H9 (cell line): ENCODE results near the gene KIF5A. TPM values are rescaled to one million over a fixed set of nuclear protein-coding genes. Genes with fewer than 3 reads are reported as not detected.

Experiments used
- DNase-seq: peaks from one replicate; pipeline ENCODE4 v3.0.0-alpha.2; 2017
- H2AFZ ChIP-seq: one replicate; pipeline ENCODE4 v1.6.1; 2013; ENCODE audit warnings: mild to moderate bottlenecking, low read length, control low read depth, moderate library complexity
- H2AK5ac ChIP-seq: 2 replicates; pipeline ENCODE4 v1.6.1; 2013; ENCODE audit warnings: low read length, control low read depth, mixed read lengths; ENCODE audit not compliant: insufficient read length
- H2BK120ac ChIP-seq: one replicate; pipeline ENCODE4 v1.6.1; 2013; ENCODE audit warnings: low read depth, mild to moderate bottlenecking, low read length, control low read depth, inconsistent platforms; ENCODE audit not compliant: poor library complexity, severe bottlenecking
- H2BK12ac ChIP-seq: 2 replicates; pipeline ENCODE4 v1.6.1; 2013; ENCODE audit warnings: low read length, control low read depth, mixed read lengths, low read depth; ENCODE audit not compliant: insufficient read length
- H2BK15ac ChIP-seq: 2 replicates; pipeline ENCODE4 v1.6.1; 2013; ENCODE audit warnings: low read depth, low read length, control low read depth
- H2BK20ac ChIP-seq: one replicate; pipeline ENCODE4 v1.6.1; 2013; ENCODE audit warnings: low read depth, mild to moderate bottlenecking, low read length, control low read depth, inconsistent platforms; ENCODE audit not compliant: poor library complexity, severe bottlenecking
- H2BK5ac ChIP-seq: 2 replicates; pipeline ENCODE4 v1.6.1; 2013; ENCODE audit warnings: low read length, control low read depth, mixed read lengths; ENCODE audit not compliant: insufficient read length
- H3K14ac ChIP-seq: 2 replicates; pipeline ENCODE4 v1.6.1; 2013; ENCODE audit warnings: low read length, control low read depth; ENCODE audit not compliant: insufficient read depth
- H3K18ac ChIP-seq: 2 replicates; pipeline ENCODE4 v1.6.1; 2013; ENCODE audit warnings: low read depth, mild to moderate bottlenecking, mixed read lengths, low read length, control low read depth; ENCODE audit not compliant: insufficient read length
- H3K23ac ChIP-seq: 2 replicates; pipeline ENCODE4 v1.6.1; 2013; ENCODE audit warnings: low read length, control low read depth, mixed read lengths, low read depth; ENCODE audit not compliant: insufficient read length
- H3K23me2 ChIP-seq: 2 replicates; pipeline ENCODE4 v1.6.1; 2013; ENCODE audit warnings: low read depth, mild to moderate bottlenecking, mixed read lengths, low read length, control low read depth; ENCODE audit not compliant: insufficient read length, poor library complexity, severe bottlenecking
- H3K27ac ChIP-seq: 2 replicates; pipeline ENCODE4 v1.5.1; 2013; ENCODE audit warnings: low read length, control low read depth, mixed read lengths, low read depth; ENCODE audit not compliant: insufficient read length
- H3K27me3 ChIP-seq: 2 replicates; pipeline ENCODE4 v1.6.1; 2013; ENCODE audit warnings: low read length, control low read depth, inconsistent platforms; ENCODE audit not compliant: insufficient read depth
- H3K4ac ChIP-seq: 2 replicates; pipeline ENCODE4 v1.6.1; 2013; ENCODE audit warnings: low read depth, mild to moderate bottlenecking, control low read depth, inconsistent platforms, low read length, moderate library complexity
- H3K4me1 ChIP-seq: 2 replicates; pipeline ENCODE4 v1.6.1; 2013; ENCODE audit warnings: low read length, control low read depth, inconsistent platforms; ENCODE audit not compliant: insufficient read depth
- H3K4me2 ChIP-seq: 2 replicates; pipeline ENCODE4 v1.6.1; 2013; ENCODE audit warnings: low read length, control low read depth, mixed read lengths; ENCODE audit not compliant: insufficient read length, insufficient read depth
- H3K56ac ChIP-seq: 2 replicates; pipeline ENCODE4 v1.6.1; 2013; ENCODE audit warnings: low read depth, mild to moderate bottlenecking, mixed read lengths, low read length, control low read depth; ENCODE audit not compliant: insufficient read length
- H3K79me1 ChIP-seq: 2 replicates; pipeline ENCODE4 v1.6.1; 2013; ENCODE audit warnings: low read depth, mild to moderate bottlenecking, moderate library complexity, low read length, control low read depth, inconsistent platforms; ENCODE audit not compliant: insufficient read depth, poor library complexity, severe bottlenecking
- H3K79me2 ChIP-seq: 2 replicates; pipeline ENCODE4 v1.6.1; 2013; ENCODE audit warnings: low read length, control low read depth, inconsistent platforms; ENCODE audit not compliant: insufficient read depth
- H3K9ac ChIP-seq: 2 replicates; pipeline ENCODE4 v1.6.1; 2013; ENCODE audit warnings: low read length, control low read depth, mixed read lengths; ENCODE audit not compliant: insufficient read length; ENCODE audit errors: extremely low read depth
- H3K9me3 ChIP-seq: one replicate; pipeline ENCODE4 v1.6.1; 2013; ENCODE audit warnings: low read depth, low read length, inconsistent platforms; ENCODE audit not compliant: control insufficient read depth
- H3T11ph ChIP-seq: one replicate; pipeline ENCODE4 v1.6.1; 2013; ENCODE audit warnings: mild to moderate bottlenecking, low read length, control low read depth, inconsistent platforms
- H4K20me1 ChIP-seq: one replicate; pipeline ENCODE4 v1.6.1; 2013; ENCODE audit not compliant: control insufficient read depth, insufficient read length, insufficient read depth
- H4K5ac ChIP-seq: 2 replicates; pipeline ENCODE4 v1.6.1; 2013; ENCODE audit warnings: low read depth, mild to moderate bottlenecking, mixed read lengths, low read length, control low read depth; ENCODE audit not compliant: insufficient read length
- H4K8ac ChIP-seq: replicated peaks from 2 replicates; pipeline ENCODE4 v1.6.1; 2013; ENCODE audit warnings: low read length, control low read depth, mixed read lengths, low read depth; ENCODE audit not compliant: insufficient read length
- H4K91ac ChIP-seq: 2 replicates; pipeline ENCODE4 v1.6.1; 2013; ENCODE audit warnings: low read depth, mild to moderate bottlenecking, moderate library complexity, mixed read lengths, low read length, control low read depth; ENCODE audit not compliant: insufficient read length
- H3K27ac Mint-ChIP-seq, 3 experiments: 2 replicates in 2 of 3; 3 replicates in 1 of 3; pipeline ENCODE4 v1.8.0; 2020 to 2021; ENCODE audit warnings: mixed read lengths in 3 of 3, mild to moderate bottlenecking in 1 of 3, moderate library complexity in 1 of 3
- H3K27me3 Mint-ChIP-seq: 2 replicates; pipeline ENCODE4 v1.8.0; 2021; ENCODE audit warnings: low read depth, mild to moderate bottlenecking, moderate library complexity, mixed read lengths
- H3K36me3 Mint-ChIP-seq, 3 experiments: 2 replicates in 2 of 3; 3 replicates in 1 of 3; pipeline ENCODE4 v1.8.0; 2020 to 2021; ENCODE audit warnings: low read depth in 3 of 3, mixed read lengths in 3 of 3; ENCODE audit not compliant: insufficient read depth in 1 of 3
- H3K4me1 Mint-ChIP-seq, 2 experiments: 2 replicates each; pipeline ENCODE4 v1.8.0; 2020; ENCODE audit warnings: mixed read lengths in 2 of 2
- H3K4me3 Mint-ChIP-seq, 2 experiments: 2 replicates in 1 of 2; 3 replicates in 1 of 2; pipeline ENCODE4 v1.8.0; 2020 to 2021; ENCODE audit warnings: mild to moderate bottlenecking in 2 of 2, mixed read lengths in 2 of 2, moderate library complexity in 1 of 2
- H3K9me3 Mint-ChIP-seq, 2 experiments: 2 replicates in 1 of 2; 3 replicates in 1 of 2; pipeline ENCODE4 v1.8.0; 2020; ENCODE audit warnings: mild to moderate bottlenecking in 2 of 2, mixed read lengths in 2 of 2, moderate library complexity in 1 of 2
- total RNA-seq: library from RNA; stranded (reverse); gene quantifications from 2 replicates; pipeline ENCODE4 v1.2.1, GENCODE V29; 2021
- TF ChIP-seq, protein P1 (sequence below): fragments of 200-600 bp; sonication (generic); conservative IDR thresholded peaks from 3 replicates; pipeline ENCODE4 v1.8.0; 2021; ENCODE audit warnings: antibody characterized with exemption, mild to moderate bottlenecking

KIF5A gene
- total RNA-seq, 1 experiment from 2014 or later, result 18.5 TPM

DNA sequence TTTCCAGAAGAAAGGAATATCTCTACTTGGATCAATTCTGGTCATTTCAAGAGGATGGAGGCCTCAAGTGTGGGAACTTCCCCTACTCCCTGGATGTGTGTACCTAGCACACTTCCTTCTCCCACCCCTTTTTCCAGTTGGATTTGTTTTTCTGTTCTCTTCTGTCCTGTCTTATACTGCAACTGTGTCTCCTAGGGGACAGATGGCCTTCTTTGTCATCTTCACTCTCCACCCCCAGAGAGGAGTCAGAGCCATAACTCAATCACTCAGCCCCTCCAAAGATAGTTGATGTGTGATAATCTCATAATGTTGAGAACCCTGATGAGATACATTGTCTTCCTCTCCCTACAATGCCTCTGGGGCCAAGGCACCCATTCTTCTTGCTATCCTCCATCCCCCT, 52.7 kb downstream of the KIF5A start:
- H3K79me1 ChIP-seq, result no peaks in the 10 kb centered on the region
- H2BK20ac ChIP-seq, result no peak overlapping the region
- H3K23me2 ChIP-seq, result peaks cover 14% of the 10 kb centered on the region
- no peaks in the 10 kb centered on the region for H3K79me2 ChIP-seq
- Mint-ChIP-seq H3K9me3 (no peaks in the 10 kb centered on the region; a peak in 1 of 5 replicates), H3K27ac (no peak overlapping the region), H3K36me3 (peaks cover 11 to 57% (median 38%) of the 10 kb centered on the region in 3 experiments; a peak in 6 of 7 replicates), H3K4me1 (peaks cover 19 to 21% of the 10 kb centered on the region in 2 experiments), H3K27me3 (no peaks in the 10 kb centered on the region), H3K4me3 (no peak overlapping the region)
- TF ChIP-seq, protein P1, sequence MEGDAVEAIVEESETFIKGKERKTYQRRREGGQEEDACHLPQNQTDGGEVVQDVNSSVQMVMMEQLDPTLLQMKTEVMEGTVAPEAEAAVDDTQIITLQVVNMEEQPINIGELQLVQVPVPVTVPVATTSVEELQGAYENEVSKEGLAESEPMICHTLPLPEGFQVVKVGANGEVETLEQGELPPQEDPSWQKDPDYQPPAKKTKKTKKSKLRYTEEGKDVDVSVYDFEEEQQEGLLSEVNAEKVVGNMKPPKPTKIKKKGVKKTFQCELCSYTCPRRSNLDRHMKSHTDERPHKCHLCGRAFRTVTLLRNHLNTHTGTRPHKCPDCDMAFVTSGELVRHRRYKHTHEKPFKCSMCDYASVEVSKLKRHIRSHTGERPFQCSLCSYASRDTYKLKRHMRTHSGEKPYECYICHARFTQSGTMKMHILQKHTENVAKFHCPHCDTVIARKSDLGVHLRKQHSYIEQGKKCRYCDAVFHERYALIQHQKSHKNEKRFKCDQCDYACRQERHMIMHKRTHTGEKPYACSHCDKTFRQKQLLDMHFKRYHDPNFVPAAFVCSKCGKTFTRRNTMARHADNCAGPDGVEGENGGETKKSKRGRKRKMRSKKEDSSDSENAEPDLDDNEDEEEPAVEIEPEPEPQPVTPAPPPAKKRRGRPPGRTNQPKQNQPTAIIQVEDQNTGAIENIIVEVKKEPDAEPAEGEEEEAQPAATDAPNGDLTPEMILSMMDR, result no peak
- H2BK5ac ChIP-seq, result no peak overlapping the region
- no peak overlapping the region for H2BK120ac ChIP-seq
- no peak overlapping the region for H3K23ac ChIP-seq
- no peak overlapping the region for H2BK15ac ChIP-seq
- no peak overlapping the region for H2AFZ ChIP-seq
- no peak overlapping the region for H3K14ac ChIP-seq
- no peak overlapping the region for H4K5ac ChIP-seq
- H3K27me3 ChIP-seq, result no peaks in the 10 kb centered on the region
- no peak overlapping the region for H3K4ac ChIP-seq
- no peak overlapping the region for H3K27ac ChIP-seq
- H3K9ac ChIP-seq, result no peak overlapping the region
- H3K56ac ChIP-seq, result no peak overlapping the region
- no peak overlapping the region for H4K91ac ChIP-seq
- H3K4me1 ChIP-seq, result peaks cover 3% of the 10 kb centered on the region
- no peak overlapping the region for H4K8ac ChIP-seq
- no peak overlapping the region for H2BK12ac ChIP-seq
- no peak overlapping the region for H3K18ac ChIP-seq
- no peaks in the 10 kb centered on the region for H4K20me1 ChIP-seq
- no peak overlapping the region for H3T11ph ChIP-seq
- no peak for DNase-seq
- no peak overlapping the region for H3K4me2 ChIP-seq
- H2AK5ac ChIP-seq, result no peak overlapping the region
- H3K9me3 ChIP-seq, result no peaks in the 10 kb centered on the region
